Measurements from ENCODE around the gene AKT3.

- TF ChIP-seq, protein P1, sequence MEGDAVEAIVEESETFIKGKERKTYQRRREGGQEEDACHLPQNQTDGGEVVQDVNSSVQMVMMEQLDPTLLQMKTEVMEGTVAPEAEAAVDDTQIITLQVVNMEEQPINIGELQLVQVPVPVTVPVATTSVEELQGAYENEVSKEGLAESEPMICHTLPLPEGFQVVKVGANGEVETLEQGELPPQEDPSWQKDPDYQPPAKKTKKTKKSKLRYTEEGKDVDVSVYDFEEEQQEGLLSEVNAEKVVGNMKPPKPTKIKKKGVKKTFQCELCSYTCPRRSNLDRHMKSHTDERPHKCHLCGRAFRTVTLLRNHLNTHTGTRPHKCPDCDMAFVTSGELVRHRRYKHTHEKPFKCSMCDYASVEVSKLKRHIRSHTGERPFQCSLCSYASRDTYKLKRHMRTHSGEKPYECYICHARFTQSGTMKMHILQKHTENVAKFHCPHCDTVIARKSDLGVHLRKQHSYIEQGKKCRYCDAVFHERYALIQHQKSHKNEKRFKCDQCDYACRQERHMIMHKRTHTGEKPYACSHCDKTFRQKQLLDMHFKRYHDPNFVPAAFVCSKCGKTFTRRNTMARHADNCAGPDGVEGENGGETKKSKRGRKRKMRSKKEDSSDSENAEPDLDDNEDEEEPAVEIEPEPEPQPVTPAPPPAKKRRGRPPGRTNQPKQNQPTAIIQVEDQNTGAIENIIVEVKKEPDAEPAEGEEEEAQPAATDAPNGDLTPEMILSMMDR (optimal IDR thresholded peaks at IDR 0.05 in 1 of 3, IDR thresholded peaks at IDR 0.05 in 1 of 3, conservative IDR thresholded peaks at IDR 0.05 in 1 of 3; ENCODE audit: extremely low read depth in 1 of 3, insufficient read depth in 2 of 3, low read length in 3 of 3) = no peak
- no peak for TF ChIP-seq EZH2 (IDR thresholded peaks at IDR 0.05; ENCODE audit: low read length)
These were observed 251.6 kb downstream of the AKT3 start for GRCh38 chr1:243598433-243598832.
